AG04449 (cell line): ENCODE results near the gene WDR45B.
"Not testable (repeated sequence)": the region's sequence is repeated elsewhere in the genome, so short reads cannot be mapped to it uniquely, and the experiment has no call there.

Experiments used
- CTCF ChIA-PET: fragments of 350-600 bp; formaldehyde crosslinking; extraction: SDS; loops from one replicate; lab custom pipeline; 2021; ENCODE audit warnings: antibody characterized with exemption; lab: Yijun Ruan, JAX
- POLR2A ChIA-PET: fragments of 400-600, 350-600 bp; formaldehyde crosslinking; extraction: SDS; loops from one replicate; lab custom pipeline; 2020; ENCODE audit warnings: antibody characterized with exemption, inconsistent platforms; lab: Yijun Ruan, JAX
- DNase-seq: peaks from one replicate; pipeline ENCODE4 v3.0.0-alpha.2; 2010; ENCODE audit warnings: low read depth, low spot score
- H3K4me3 ChIP-seq: 2 replicates; pipeline ENCODE4 v1.5.1; 2011; ENCODE audit warnings: low read depth, mild to moderate bottlenecking, control low read depth, low read length
- CTCF ChIP-seq: IDR thresholded peaks from one replicate; pipeline ENCODE4 v1.5.1; 2011; ENCODE audit warnings: mild to moderate bottlenecking, moderate library complexity, low read length, control low read depth, inconsistent platforms; ENCODE audit not compliant: insufficient read depth; ENCODE audit errors: missing control alignments

Gene WDR45B

GRCh38 chr17:82577300-82577699 lies 70.9 kb downstream of the WDR45B start:
- POLR2A ChIA-PET = no interaction called here
- H3K4me3 ChIP-seq = no peak overlapping the region
- no peak for DNase-seq
- no peak for TF ChIP-seq CTCF
- CTCF ChIA-PET = interaction anchor here (0.7 to 1.3 kb wide), 2 partner anchors 24 to 34 kb away, joined by 3 to 6 read pairs; no protein-coding TSS in a partner anchor

GRCh38 chr17:82575581-82576221 lies 72.5 kb downstream of the WDR45B start:
- H3K4me3 ChIP-seq, DNase-seq, POLR2A ChIA-PET: not testable (repeated sequence)
- CTCF ChIA-PET = interaction anchor here (3.7 kb wide), 1 partner anchor 21 kb away, joined by 12 read pairs; no protein-coding TSS in a partner anchor

- DNase-seq = no peak
- ChIA-PET POLR2A (interaction anchor here (0.6 kb wide), 1 partner anchor 30 kb away, joined by 3 read pairs; no protein-coding TSS in a partner anchor), CTCF (interaction anchor here (3.7 kb wide), 1 partner anchor 19 kb away, joined by 12 read pairs; no protein-coding TSS in a partner anchor)
- H3K4me3 ChIP-seq = no peak overlapping the region
- no peak for TF ChIP-seq CTCF
These were observed 74.2 kb downstream of the WDR45B start for GRCh38 chr17:82574041-82574440.

GRCh38 chr17:82571855-82572254 lies 76.4 kb downstream of the WDR45B start:
- no peak for DNase-seq
- ChIA-PET POLR2A (interaction anchor here (0.6 kb wide), 1 partner anchor 11 kb away, joined by 4 read pairs; no protein-coding TSS in a partner anchor), CTCF (interaction anchor here (0.9 to 1.3 kb wide), 2 partner anchors 18 to 19 kb away, joined by 3 to 4 read pairs; no protein-coding TSS in a partner anchor)
- TF ChIP-seq CTCF = no peak
- no peak overlapping the region for H3K4me3 ChIP-seq

- no peak for DNase-seq
- TF ChIP-seq CTCF = no peak
- H3K4me3 ChIP-seq = no peak overlapping the region
- ChIA-PET CTCF (interaction anchor here (0.6 to 1.8 kb wide), 2 partner anchors 16 to 22 kb away, joined by 3 to 6 read pairs; no protein-coding TSS in a partner anchor), POLR2A (no interaction called here)
These were observed 78.0 kb downstream of the WDR45B start for GRCh38 chr17:82570277-82570676.

GRCh38 chr17:82569621-82570020 lies 78.6 kb downstream of the WDR45B start:
- no peak overlapping the region for H3K4me3 ChIP-seq
- DNase-seq = no peak
- ChIA-PET CTCF (interaction anchor here (1.2 to 1.8 kb wide), 2 partner anchors 9 to 15 kb away, joined by 4 to 6 read pairs; no protein-coding TSS in a partner anchor), POLR2A (no interaction called here)
- TF ChIP-seq CTCF = no peak

GRCh38 chr17:82568997-82569393 lies 79.2 kb downstream of the WDR45B start:
- TF ChIP-seq CTCF = no peak
- POLR2A ChIA-PET = no interaction called here
- CTCF ChIA-PET = interaction anchor here (1.2 to 2.4 kb wide), 4 partner anchors 8 to 15 kb away, joined by 4 to 18 read pairs (median 5); no protein-coding TSS in a partner anchor
- no peak overlapping the region for H3K4me3 ChIP-seq
- DNase-seq = no peak
